Measurements from ENCODE around the gene ADAMTS2. TPM values are rescaled to one million over a fixed set of nuclear protein-coding genes. Genes with fewer than 3 reads are reported as not detected.

The ADAMTS2 gene
- total and polyA plus RNA-seq, 2 donors = 22.8 to 80.9 TPM

- H3K4me3 ChIP-seq (ENCODE audit: low read depth, low read length) = no peak overlapping the region
- DNase-seq (ENCODE audit: extremely low spot score) = no peak
These were observed 43.5 kb downstream of the ADAMTS2 start for GRCh38 chr5:179301796-179302195.

DNA sequence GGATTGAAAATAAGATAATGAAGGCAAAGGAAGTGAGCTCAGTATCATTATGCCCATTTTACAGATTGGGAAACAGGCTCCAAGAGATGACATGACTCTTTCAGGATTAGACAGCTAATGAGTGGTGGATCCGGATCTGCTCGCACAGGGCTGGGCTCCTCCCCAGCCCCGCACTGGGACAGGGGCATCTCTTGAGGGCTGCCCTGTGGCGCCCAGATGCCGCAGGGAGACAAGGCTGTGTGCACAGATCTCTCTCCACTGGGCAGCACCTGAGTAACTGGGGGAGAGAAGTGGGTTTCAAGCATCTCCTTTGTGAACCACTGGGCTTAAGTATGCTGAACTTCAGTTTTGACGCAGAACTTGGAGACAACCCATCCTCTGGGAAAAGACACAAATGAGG, 43.9 kb downstream of the ADAMTS2 start:
- 87% methylated on average over 6 of the region's 6 CpGs for WGBS
- DNase-seq (ENCODE audit: extremely low spot score) = no peak
- no peak overlapping the region for H3K4me3 ChIP-seq (ENCODE audit: low read depth, low read length)
- H3K27ac ChIP-seq (ENCODE audit: low read depth) = no peak overlapping the region
- no peaks in the 10 kb centered on the region for H3K36me3 ChIP-seq (ENCODE audit: insufficient read depth)
- H3K4me1 ChIP-seq (ENCODE audit: insufficient read depth) = no peaks in the 10 kb centered on the region

More at GRCh38 chr5:179301796-179302195, 43.5 kb downstream of the ADAMTS2 start:
- WGBS = 72% methylated on average over 17 of the region's 17 CpGs
- no peaks in the 10 kb centered on the region for H3K36me3 ChIP-seq (ENCODE audit: insufficient read depth)
- no peaks in the 10 kb centered on the region for H3K4me1 ChIP-seq (ENCODE audit: insufficient read depth)
- no peak overlapping the region for H3K27ac ChIP-seq (ENCODE audit: low read depth)

GRCh38 chr5:179300581-179301180, 44.6 kb downstream of the ADAMTS2 start:
- WGBS = 28% methylated on average over 14 of the region's 14 CpGs
- Histone ChIP-seq H3K36me3 (ENCODE audit: insufficient read depth) (no peaks in the 10 kb centered on the region), H3K4me3 (ENCODE audit: low read depth, low read length) (no peak overlapping the region), H3K27ac (ENCODE audit: low read depth) (no peak overlapping the region), H3K4me1 (ENCODE audit: insufficient read depth) (no peaks in the 10 kb centered on the region)
- peak; percentile 37 for DNase-seq (ENCODE audit: extremely low spot score)

DNA sequence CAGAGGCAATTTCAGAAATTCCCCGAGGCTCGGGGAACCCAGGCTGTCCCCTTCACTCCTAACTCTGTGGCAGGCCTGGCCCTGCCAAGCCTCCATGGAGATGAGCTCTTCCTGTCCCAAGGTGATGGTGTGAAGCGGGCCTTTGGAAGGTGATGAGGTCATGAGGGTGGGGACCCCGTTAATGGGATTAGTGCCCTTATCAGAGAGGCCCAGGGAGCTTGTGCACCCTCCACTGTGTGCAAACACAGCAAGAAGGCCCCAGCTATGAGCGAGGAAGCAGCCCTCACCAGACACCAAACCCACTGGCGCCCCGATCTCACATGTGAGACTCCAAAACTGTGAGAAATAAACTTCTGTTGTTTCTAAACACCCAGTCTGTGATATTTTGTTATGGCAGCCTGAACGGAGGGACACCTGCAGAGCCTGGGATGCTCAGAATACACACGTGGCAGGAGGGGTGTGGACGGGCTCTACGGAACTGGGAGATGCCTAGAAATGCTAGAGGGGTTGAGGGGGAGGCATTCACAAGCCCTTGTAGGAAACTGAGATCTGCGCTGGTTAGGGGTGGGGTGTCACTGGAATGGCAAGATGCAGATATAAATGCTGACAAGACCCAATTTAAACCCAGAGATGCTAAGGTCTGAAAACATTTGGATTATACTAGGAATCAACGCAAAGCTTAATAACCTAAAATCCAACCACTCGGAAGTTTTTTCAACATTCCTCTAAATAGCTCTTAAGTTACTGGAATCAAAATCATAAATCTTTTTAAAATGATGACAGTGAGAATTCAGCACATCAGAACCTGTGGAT, 46.9 kb downstream of the ADAMTS2 start:
- Histone ChIP-seq H3K36me3 (ENCODE audit: insufficient read depth) (no peaks in the 10 kb centered on the region), H3K27ac (ENCODE audit: low read depth) (no peak overlapping the region)
- WGBS = 93% methylated on average over 14 of the region's 14 CpGs

GRCh38 chr5:179297486-179298180, 47.6 kb downstream of the ADAMTS2 start:
- 77% methylated on average over 16 of the region's 16 CpGs for WGBS
- no peak for DNase-seq (ENCODE audit: extremely low spot score)
- Histone ChIP-seq H3K4me3 (ENCODE audit: low read depth, low read length) (no peak overlapping the region), H3K4me1 (ENCODE audit: insufficient read depth) (no peaks in the 10 kb centered on the region), H3K36me3 (ENCODE audit: insufficient read depth) (no peaks in the 10 kb centered on the region), H3K27ac (ENCODE audit: low read depth) (no peak overlapping the region)

More for the DNA sequence above, 46.9 kb downstream of the ADAMTS2 start:
- DNase-seq (ENCODE audit: extremely low spot score) = no peak
- Histone ChIP-seq H3K4me1 (ENCODE audit: insufficient read depth) (no peaks in the 10 kb centered on the region), H3K4me3 (ENCODE audit: low read depth, low read length) (no peak overlapping the region)

DNA sequence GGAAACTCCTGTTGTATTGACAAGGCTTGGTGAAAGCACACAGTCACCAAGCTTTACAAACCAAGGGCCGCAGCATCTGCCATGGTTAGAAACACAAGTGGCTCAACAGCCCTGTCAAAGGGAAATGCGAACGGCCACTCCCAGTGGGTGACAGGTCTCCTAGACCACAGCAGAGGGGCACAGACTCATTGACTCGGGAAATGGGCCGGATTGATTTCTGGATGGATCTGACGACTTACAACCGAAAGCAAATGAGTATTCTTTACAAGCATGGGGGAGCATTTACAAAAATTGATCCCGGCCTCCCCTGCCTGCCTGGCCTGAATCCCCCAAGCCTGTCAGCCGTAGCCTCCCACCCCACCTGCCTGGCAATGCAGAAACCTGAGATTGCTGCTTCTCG, 48.2 kb downstream of the ADAMTS2 start:
- Histone ChIP-seq H3K36me3 (ENCODE audit: insufficient read depth) (no peaks in the 10 kb centered on the region), H3K4me1 (ENCODE audit: insufficient read depth) (no peaks in the 10 kb centered on the region), H3K4me3 (ENCODE audit: low read depth, low read length) (no peak overlapping the region), H3K27ac (ENCODE audit: low read depth) (no peak overlapping the region)
- no peak for DNase-seq (ENCODE audit: extremely low spot score)
- WGBS = 94% methylated on average over 10 of the region's 10 CpGs

- no peak overlapping the region for H3K27ac ChIP-seq (ENCODE audit: low read depth)
- no peak for DNase-seq (ENCODE audit: extremely low spot score)
These were observed 49.0 kb downstream of the ADAMTS2 start for GRCh38 chr5:179296150-179296821.

GRCh38 chr5:179295778-179296149, 49.5 kb downstream of the ADAMTS2 start:
- Histone ChIP-seq H3K4me1 (ENCODE audit: insufficient read depth) (no peaks in the 10 kb centered on the region), H3K4me3 (ENCODE audit: low read depth, low read length) (no peak overlapping the region), H3K27ac (ENCODE audit: low read depth) (no peak overlapping the region), H3K36me3 (ENCODE audit: insufficient read depth) (no peaks in the 10 kb centered on the region)
- DNase-seq (ENCODE audit: extremely low spot score) = no peak
- 81% methylated on average over 10 of the region's 10 CpGs for WGBS

More at GRCh38 chr5:179296150-179296821, 49.0 kb downstream of the ADAMTS2 start:
- no peaks in the 10 kb centered on the region for H3K4me1 ChIP-seq (ENCODE audit: insufficient read depth)
- H3K36me3 ChIP-seq (ENCODE audit: insufficient read depth) = no peaks in the 10 kb centered on the region
- WGBS = 91% methylated on average over 22 of the region's 22 CpGs
- H3K4me3 ChIP-seq (ENCODE audit: low read depth, low read length) = no peak overlapping the region

DNA sequence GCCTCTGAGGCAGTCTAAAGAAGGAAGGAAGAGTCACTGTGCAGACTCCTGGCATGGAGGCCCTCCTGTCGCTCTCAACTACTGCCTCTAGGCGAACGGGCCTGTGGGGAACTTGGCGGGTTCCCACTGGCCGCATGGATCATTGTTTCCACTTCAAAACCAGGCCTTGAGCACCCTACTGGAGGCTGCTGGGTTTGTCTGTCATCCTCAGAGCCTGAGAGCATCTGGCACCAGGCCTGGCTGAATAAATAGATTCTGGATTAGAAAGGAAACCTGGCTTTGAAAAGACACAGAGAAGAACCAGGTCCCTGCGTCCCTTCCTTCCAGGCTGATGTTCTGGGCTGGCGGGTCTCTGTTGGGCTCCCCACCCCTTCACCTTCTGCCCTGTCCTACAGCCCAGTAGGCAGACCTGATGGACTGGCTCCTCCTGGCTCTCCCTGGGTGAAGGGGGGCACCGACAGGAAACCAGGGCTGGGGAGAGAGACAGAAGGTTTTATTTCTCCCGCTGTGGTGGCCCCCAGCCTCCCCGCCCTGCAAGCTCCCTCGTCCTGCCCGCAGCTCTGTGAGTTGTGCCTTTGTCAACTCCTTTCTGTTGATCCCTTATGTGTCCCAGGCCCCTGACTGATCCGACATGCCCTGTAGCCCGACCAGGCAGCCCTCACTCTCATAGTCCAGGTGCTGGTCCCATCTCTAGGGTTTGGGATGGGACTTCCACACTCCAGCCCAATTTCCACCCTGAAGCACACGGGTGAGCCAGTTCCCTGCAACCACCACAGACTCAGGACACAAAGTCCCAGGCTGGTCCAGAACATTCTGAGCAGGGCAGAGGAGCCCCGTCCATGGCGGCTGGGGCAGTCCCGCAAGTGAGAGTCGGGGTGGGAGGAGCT, 50.1 kb downstream of the ADAMTS2 start:
- Histone ChIP-seq H3K27ac (ENCODE audit: low read depth) (no peak overlapping the region), H3K36me3 (ENCODE audit: insufficient read depth) (no peaks in the 10 kb centered on the region), H3K4me1 (ENCODE audit: insufficient read depth) (no peaks in the 10 kb centered on the region), H3K4me3 (ENCODE audit: low read depth, low read length) (no peak overlapping the region)
- whole genome bisulfite sequencing = 64% methylated on average over 19 of the region's 19 CpGs
- no peak for DNase-seq (ENCODE audit: extremely low spot score)

GRCh38 chr5:179294131-179294780, 51.0 kb downstream of the ADAMTS2 start:
- Histone ChIP-seq H3K4me3 (ENCODE audit: low read depth, low read length) (no peak overlapping the region), H3K36me3 (ENCODE audit: insufficient read depth) (no peaks in the 10 kb centered on the region), H3K27ac (ENCODE audit: low read depth) (no peak overlapping the region), H3K4me1 (ENCODE audit: insufficient read depth) (no peaks in the 10 kb centered on the region)
- DNase-seq (ENCODE audit: extremely low spot score) = no peak
- WGBS = 90% methylated on average over 12 of the region's 12 CpGs

GRCh38 chr5:179292681-179293635, 52.3 kb downstream of the ADAMTS2 start:
- Histone ChIP-seq H3K4me1 (ENCODE audit: insufficient read depth) (no peaks in the 10 kb centered on the region), H3K36me3 (ENCODE audit: insufficient read depth) (no peaks in the 10 kb centered on the region), H3K27ac (ENCODE audit: low read depth) (no peak overlapping the region), H3K4me3 (ENCODE audit: low read depth, low read length) (no peak overlapping the region)
- 89% methylated on average over 16 of the region's 16 CpGs for WGBS
- DNase-seq (ENCODE audit: extremely low spot score) = no peak
